SK-N-MC (cell line): ENCODE results near the gene PCDHA13.

Experiments used
- EZH2 ChIP-seq: fragments of 200-600 bp; sonication (generic); IDR thresholded peaks from one replicate; pipeline ENCODE4 v1.6.1; 2017; ENCODE audit warnings: antibody characterized with exemption
- FOXP2 ChIP-seq: optimal IDR thresholded peaks from 2 replicates; pipeline ENCODE3; 2011; ENCODE audit warnings: mild to moderate bottlenecking, moderate library complexity; ENCODE audit not compliant: insufficient read depth; ENCODE audit errors: extremely low read length, control extremely low read depth
- POLR2AphosphoS5 ChIP-seq: IDR thresholded peaks from 2 replicates; pipeline ENCODE4 v1.6.1; 2012; ENCODE audit warnings: mild to moderate bottlenecking, low read depth, low read length, borderline replicate concordance

GRCh38 chr5:140877262-140877581 is 4.7 kb upstream of the PCDHA13 start:
- TF ChIP-seq EZH2 (no peak), POLR2AphosphoS5 (no peak), FOXP2 (no peak)
